ENCODE results near the gene CHPF2.

- TF ChIP-seq POLR2A (IDR thresholded peaks at IDR 0.05) (no peak), CTCF (IDR thresholded peaks at IDR 0.05) (no peak)
Observed at GRCh38 chr7:151272877-151273276, 40.6 kb downstream of the CHPF2 start.
